K562 (cell line): ENCODE results near the gene NEU1. TPM values are rescaled to one million over a fixed set of nuclear protein-coding genes. Genes with fewer than 3 reads are reported as not detected.
A peak's percentile ranks its signal among the peaks of the same experiment; 100 is the strongest.

Source experiments
- AFF4 ChIP-seq: sonication (generic); formaldehyde crosslinking; IDR thresholded peaks from 2 replicates; pipeline ENCODE4 v1.8.0; 2023; ENCODE audit warnings: mild to moderate bottlenecking, missing genetic modification reagents
- ATF3 ChIP-seq, 2 experiments: fragments of 450-650 bp in 1 of 2; sonication (generic) in 1 of 2; formaldehyde crosslinking in 1 of 2; IDR thresholded peaks in 1 of 2; conservative IDR thresholded peaks in 1 of 2; 2 replicates each; pipeline versions ENCODE4 v1.6.1 to v1.8.1; 2016 to 2023; ENCODE audit warnings: mild to moderate bottlenecking in 2 of 2, moderate library complexity in 2 of 2, inconsistent platforms in 1 of 2, missing genetic modification reagents in 1 of 2
- CBFA2T3 ChIP-seq: fragments of 450-650 bp; IDR thresholded peaks from 2 replicates; pipeline ENCODE4 v1.6.1; 2017
- EWSR1 ChIP-seq: fragments of 450-650 bp; IDR thresholded peaks from 2 replicates; pipeline ENCODE4 v1.6.1; 2018; ENCODE audit warnings: borderline replicate concordance, mild to moderate bottlenecking, low read depth, moderate library complexity; ENCODE audit not compliant: partially characterized antibody
- MECOM ChIP-seq: fragments of 250-450 bp; sonication (Bioruptor Pico); IDR thresholded peaks from 2 replicates; pipeline ENCODE4 v1.8.0; 2022; ENCODE audit warnings: inconsistent platforms
- NR2C2 ChIP-seq, 2 experiments: fragments of 200-800 bp in 1 of 2; sonication (Bioruptor generic) in 1 of 2; sonication (generic) in 1 of 2; formaldehyde crosslinking in 1 of 2; IDR thresholded peaks; 2 replicates each; pipeline versions ENCODE4 v1.6.1 to v1.8.0; 2016 to 2022; ENCODE audit warnings: mild to moderate bottlenecking in 1 of 2, missing compliant biosample characterization in 1 of 2, missing genetic modification characterization in 1 of 2, missing genetic modification reagents in 1 of 2
- POLR3G ChIP-seq: IDR thresholded peaks from 2 replicates; pipeline ENCODE4 v1.6.1; 2011; ENCODE audit not compliant: insufficient read length, insufficient replicate concordance; ENCODE audit errors: extremely low read depth
- SMC3 ChIP-seq: conservative IDR thresholded peaks from 2 replicates; pipeline ENCODE4 v1.6.1; 2011; ENCODE audit warnings: low read depth, low read length, improper control_type of control experiment; ENCODE audit not compliant: insufficient read depth
- TFAP4 ChIP-seq: sonication (generic); formaldehyde crosslinking; IDR thresholded peaks from 2 replicates; pipeline ENCODE4 v1.8.0; 2022; ENCODE audit warnings: missing genetic modification reagents, mild to moderate bottlenecking, moderate library complexity, borderline replicate concordance
- polyA plus RNA-seq, 8 experiments: library from polyadenylated mRNA; depleted of rRNA in 4 of 8; stranded (reverse) in 5 of 8; unstranded in 3 of 8; fragments of >200 nt; fragmentation: Nextera tagmentation in 2 of 8; fragmentation: Illumina TruSeq in 1 of 8; extraction: Ambion mirVana in 2 of 8; extraction: Trizol in 1 of 8; gene quantifications; 2 replicates each; pipeline versions ENCODE4 v1.2.1 to v1.2.3, GENCODE V29; 2011 to 2014; ENCODE audit warnings: inconsistent platforms in 1 of 8, missing spikeins in 1 of 8
- total RNA-seq, 7 experiments: library from RNA; depleted of rRNA in 6 of 7; stranded (reverse); fragments of >200 nt in 6 of 7; fragmentation: Illumina TruSeq in 2 of 7; extraction: Trizol in 2 of 7; gene quantifications; 2 replicates each; pipeline versions ENCODE4 v1.2.1 to v1.2.3, GENCODE V29; 2011 to 2021; ENCODE audit warnings: low replicate concordance in 1 of 7
- TF ChIP-seq, protein P1 (sequence below): sonication (generic); formaldehyde crosslinking; IDR thresholded peaks from 2 replicates; pipeline ENCODE4 v1.8.0; 2022; ENCODE audit warnings: mild to moderate bottlenecking, low read depth, missing genetic modification reagents
- TF ChIP-seq, protein P2 (sequence below): fragments of 450-650 bp; formaldehyde crosslinking; IDR thresholded peaks from 2 replicates; pipeline ENCODE4 v1.4.0; 2022; ENCODE audit warnings: mild to moderate bottlenecking, moderate library complexity
- TF ChIP-seq, protein P3 (sequence below): fragments of 250-450 bp; sonication (Bioruptor Pico); IDR thresholded peaks from 2 replicates; pipeline ENCODE4 v1.4.0; 2020; ENCODE audit warnings: mild to moderate bottlenecking, moderate library complexity

Gene NEU1
- total and polyA plus RNA-seq, 9 of the 15 experiments (the other 6 are each of a cell fraction or from before 2014, with no cell fraction given), result 14.8 to 67.8 (median 51.0) TPM

- TF ChIP-seq ATF3 (IDR thresholded peaks at IDR 0.05) (no peak), ATF3 (CRISPR knock-in tag; conservative IDR thresholded peaks at IDR 0.05) (no peak; the same call in 1 of the 2 replicates), AFF4 (no peak), SMC3 (no peak), TFAP4 (peak; percentile 59; the same call in 1 of the 2 replicates), MECOM (CRISPR knock-in tag) (no peak), EWSR1 (no peak), CBFA2T3 (no peak), NR2C2 (CRISPR knock-in tag; IDR thresholded peaks at IDR 0.05) (no peak), NR2C2 (tag; IDR thresholded peaks at IDR 0.05) (no peak), POLR3G (no peak)
- TF ChIP-seq, protein P1, sequence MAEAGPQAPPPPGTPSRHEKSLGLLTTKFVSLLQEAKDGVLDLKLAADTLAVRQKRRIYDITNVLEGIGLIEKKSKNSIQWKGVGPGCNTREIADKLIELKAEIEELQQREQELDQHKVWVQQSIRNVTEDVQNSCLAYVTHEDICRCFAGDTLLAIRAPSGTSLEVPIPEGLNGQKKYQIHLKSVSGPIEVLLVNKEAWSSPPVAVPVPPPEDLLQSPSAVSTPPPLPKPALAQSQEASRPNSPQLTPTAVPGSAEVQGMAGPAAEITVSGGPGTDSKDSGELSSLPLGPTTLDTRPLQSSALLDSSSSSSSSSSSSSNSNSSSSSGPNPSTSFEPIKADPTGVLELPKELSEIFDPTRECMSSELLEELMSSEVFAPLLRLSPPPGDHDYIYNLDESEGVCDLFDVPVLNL (CRISPR knock-in tag), result no peak
- TF ChIP-seq, protein P2, sequence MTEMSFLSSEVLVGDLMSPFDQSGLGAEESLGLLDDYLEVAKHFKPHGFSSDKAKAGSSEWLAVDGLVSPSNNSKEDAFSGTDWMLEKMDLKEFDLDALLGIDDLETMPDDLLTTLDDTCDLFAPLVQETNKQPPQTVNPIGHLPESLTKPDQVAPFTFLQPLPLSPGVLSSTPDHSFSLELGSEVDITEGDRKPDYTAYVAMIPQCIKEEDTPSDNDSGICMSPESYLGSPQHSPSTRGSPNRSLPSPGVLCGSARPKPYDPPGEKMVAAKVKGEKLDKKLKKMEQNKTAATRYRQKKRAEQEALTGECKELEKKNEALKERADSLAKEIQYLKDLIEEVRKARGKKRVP (CRISPR knock-in tag), result no peak
- TF ChIP-seq, protein P3, sequence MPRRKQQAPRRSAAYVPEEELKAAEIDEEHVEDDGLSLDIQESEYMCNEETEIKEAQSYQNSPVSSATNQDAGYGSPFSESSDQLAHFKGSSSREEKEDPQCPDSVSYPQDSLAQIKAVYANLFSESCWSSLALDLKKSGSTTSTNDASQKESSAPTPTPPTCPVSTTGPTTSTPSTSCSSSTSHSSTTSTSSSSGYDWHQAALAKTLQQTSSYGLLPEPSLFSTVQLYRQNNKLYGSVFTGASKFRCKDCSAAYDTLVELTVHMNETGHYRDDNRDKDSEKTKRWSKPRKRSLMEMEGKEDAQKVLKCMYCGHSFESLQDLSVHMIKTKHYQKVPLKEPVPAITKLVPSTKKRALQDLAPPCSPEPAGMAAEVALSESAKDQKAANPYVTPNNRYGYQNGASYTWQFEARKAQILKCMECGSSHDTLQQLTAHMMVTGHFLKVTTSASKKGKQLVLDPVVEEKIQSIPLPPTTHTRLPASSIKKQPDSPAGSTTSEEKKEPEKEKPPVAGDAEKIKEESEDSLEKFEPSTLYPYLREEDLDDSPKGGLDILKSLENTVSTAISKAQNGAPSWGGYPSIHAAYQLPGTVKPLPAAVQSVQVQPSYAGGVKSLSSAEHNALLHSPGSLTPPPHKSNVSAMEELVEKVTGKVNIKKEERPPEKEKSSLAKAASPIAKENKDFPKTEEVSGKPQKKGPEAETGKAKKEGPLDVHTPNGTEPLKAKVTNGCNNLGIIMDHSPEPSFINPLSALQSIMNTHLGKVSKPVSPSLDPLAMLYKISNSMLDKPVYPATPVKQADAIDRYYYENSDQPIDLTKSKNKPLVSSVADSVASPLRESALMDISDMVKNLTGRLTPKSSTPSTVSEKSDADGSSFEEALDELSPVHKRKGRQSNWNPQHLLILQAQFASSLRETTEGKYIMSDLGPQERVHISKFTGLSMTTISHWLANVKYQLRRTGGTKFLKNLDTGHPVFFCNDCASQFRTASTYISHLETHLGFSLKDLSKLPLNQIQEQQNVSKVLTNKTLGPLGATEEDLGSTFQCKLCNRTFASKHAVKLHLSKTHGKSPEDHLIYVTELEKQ (CRISPR knock-in tag), result 0 out of 2 replicates have a peak, but pooled peaks have one; percentile 16
Observed at GRCh38 chr6:31821301-31822035, 41.2 kb downstream of the NEU1 start (continued).
